ENCODE measurements around the gene UBALD2.

- no peak for TF ChIP-seq CTCF (IDR thresholded peaks at IDR 0.05)
- TF ChIP-seq POLR2A (IDR thresholded peaks at IDR 0.05), result no peak
Measured at GRCh38 chr17:76273445-76274111, 8.4 kb downstream of the UBALD2 start.

All from vagina (tissue), 2 donors.